IPS-18a (cell line): ENCODE results near the gene NIT2.
"Not testable (repeated sequence)": the region's sequence is repeated elsewhere in the genome, so short reads cannot be mapped to it uniquely, and the experiment has no call there.

Source experiments
- H3K27ac ChIP-seq: one replicate; pipeline ENCODE4 v1.5.1; 2013; ENCODE audit warnings: low read length
- H3K27me3 ChIP-seq: one replicate; pipeline ENCODE4 v1.6.1; 2013; ENCODE audit warnings: mild to moderate bottlenecking, low read length; ENCODE audit not compliant: control insufficient read depth, insufficient read depth
- H3K36me3 ChIP-seq: one replicate; pipeline ENCODE4 v1.6.1; 2013; ENCODE audit warnings: low read depth, low read length; ENCODE audit not compliant: control insufficient read depth
- H3K4me1 ChIP-seq: one replicate; pipeline ENCODE4 v1.6.1; 2013; ENCODE audit warnings: low read depth, low read length; ENCODE audit not compliant: control insufficient read depth
- H3K4me3 ChIP-seq: one replicate; pipeline ENCODE4 v1.5.1; 2013; ENCODE audit warnings: low read length
- H3K9ac ChIP-seq: one replicate; pipeline ENCODE4 v1.6.1; 2013; ENCODE audit warnings: mild to moderate bottlenecking, low read length, moderate library complexity
- H3K9me3 ChIP-seq: one replicate; pipeline ENCODE4 v1.6.1; 2013; ENCODE audit warnings: low read depth, low read length; ENCODE audit not compliant: control insufficient read depth

NIT2 gene

GRCh38 chr3:100339786-100340185, 5.2 kb downstream of the NIT2 start:
- H3K4me1 ChIP-seq = peaks cover 5% of the 10 kb centered on the region
- H3K27me3 ChIP-seq = no peaks in the 10 kb centered on the region
- no peaks in the 10 kb centered on the region for H3K9me3 ChIP-seq
- H3K27ac ChIP-seq = no peak overlapping the region
- H3K36me3 ChIP-seq = peaks cover 7% of the 10 kb centered on the region
- no peak overlapping the region for H3K4me3 ChIP-seq
- no peak overlapping the region for H3K9ac ChIP-seq

- H3K9me3 ChIP-seq = no peaks in the 10 kb centered on the region
- no peaks in the 10 kb centered on the region for H3K4me1 ChIP-seq
- no peaks in the 10 kb centered on the region for H3K27me3 ChIP-seq
- peaks cover 7% of the 10 kb centered on the region for H3K36me3 ChIP-seq
- H3K9ac ChIP-seq = no peak overlapping the region
- no peak overlapping the region for H3K27ac ChIP-seq
- H3K4me3 ChIP-seq = no peak overlapping the region
Measured at GRCh38 chr3:100340527-100340926, 6.0 kb downstream of the NIT2 start.

DNA sequence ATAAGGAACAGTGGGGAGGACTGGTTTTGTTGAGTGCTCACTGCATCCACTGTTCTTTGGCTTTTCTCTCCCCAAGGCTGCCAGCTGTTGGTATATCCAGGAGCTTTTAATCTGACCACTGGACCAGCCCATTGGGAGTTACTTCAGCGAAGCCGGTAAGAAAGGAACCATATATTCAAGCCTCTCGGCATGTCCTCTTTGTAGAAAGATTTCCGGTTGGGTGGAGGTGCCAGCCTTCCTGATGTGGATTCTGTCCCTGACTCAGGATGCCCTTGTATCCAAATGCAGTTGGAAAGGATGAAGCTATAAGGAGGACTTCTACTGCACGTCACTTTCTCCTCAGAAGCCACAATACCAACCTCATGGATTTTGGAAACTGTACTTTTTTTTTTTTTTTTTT, 14.2 kb downstream of the NIT2 start:
- Histone ChIP-seq H3K36me3 (peaks cover 16% of the 10 kb centered on the region), H3K9ac (no peak overlapping the region), H3K27ac (no peak overlapping the region), H3K9me3 (no peaks in the 10 kb centered on the region), H3K4me3 (no peak overlapping the region), H3K4me1 (no peaks in the 10 kb centered on the region), H3K27me3 (no peaks in the 10 kb centered on the region)

DNA sequence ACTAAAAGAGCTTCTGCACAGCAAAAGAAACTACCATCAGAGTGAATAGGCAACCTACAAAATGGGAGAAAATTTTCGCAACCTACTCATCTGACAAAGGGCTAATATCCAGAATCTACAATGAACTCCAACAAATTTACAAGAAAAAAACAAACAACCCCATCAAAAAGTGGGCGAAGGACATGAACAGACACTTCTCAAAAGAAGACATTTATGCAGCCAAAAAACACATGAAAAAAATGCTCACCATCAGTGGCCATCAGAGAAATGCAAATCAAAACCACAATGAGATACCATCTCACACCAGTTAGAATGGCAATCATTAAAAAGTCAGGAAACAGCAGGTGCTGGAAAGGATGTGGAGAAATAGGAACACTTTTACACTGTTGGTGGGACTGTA, 17.2 kb downstream of the NIT2 start:
- H3K9me3 ChIP-seq, H3K9ac ChIP-seq, H3K4me1 ChIP-seq, H3K27me3 ChIP-seq, H3K4me3 ChIP-seq, H3K27ac ChIP-seq: not testable (repeated sequence)
- peaks cover 16% of the 10 kb centered on the region for H3K36me3 ChIP-seq

DNA sequence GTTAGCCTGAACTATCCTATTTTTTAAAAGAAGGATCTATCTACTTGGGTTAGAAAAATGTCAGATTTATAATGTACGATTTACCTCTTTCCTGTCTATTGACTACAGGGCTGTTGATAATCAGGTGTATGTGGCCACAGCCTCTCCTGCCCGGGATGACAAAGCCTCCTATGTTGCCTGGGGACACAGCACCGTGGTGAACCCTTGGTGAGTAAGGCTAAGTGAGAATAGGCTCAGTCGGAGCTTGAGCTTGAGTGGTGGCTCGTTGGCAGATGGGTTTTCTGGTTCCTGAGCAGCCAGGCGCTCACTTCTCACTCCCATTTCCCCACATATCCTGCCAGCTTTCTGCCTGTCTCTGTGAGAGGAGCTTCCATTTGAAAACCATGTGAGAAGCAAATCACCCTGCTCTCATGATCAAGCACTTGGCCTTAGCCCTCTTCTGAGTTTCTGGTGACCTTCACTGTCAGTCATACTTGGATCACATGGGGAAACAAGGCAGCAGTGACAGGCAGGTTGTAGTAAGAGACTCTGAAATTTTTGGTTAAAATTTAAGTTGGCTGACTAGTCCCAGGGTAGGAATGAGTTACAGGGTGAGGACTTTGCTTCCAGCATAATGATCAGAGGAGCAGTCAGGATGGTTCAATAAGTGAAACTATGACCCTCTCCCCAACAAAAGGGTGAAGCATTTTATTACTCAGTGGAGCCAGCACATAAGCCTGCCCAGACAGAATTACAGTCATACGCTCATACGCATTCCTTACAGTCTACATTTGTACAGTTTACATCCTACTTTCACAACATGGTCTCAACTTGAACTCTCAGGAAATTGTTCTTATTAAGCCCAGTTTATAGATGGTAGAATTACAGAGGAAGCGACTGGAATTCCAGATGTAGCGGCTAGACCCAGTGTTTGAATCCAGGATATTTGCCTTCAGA, 18.0 kb downstream of the NIT2 start:
- Histone ChIP-seq H3K4me3 (no peak overlapping the region), H3K9ac (no peak overlapping the region), H3K27ac (no peak overlapping the region), H3K27me3 (no peaks in the 10 kb centered on the region), H3K9me3 (no peaks in the 10 kb centered on the region), H3K36me3 (peaks cover 16% of the 10 kb centered on the region), H3K4me1 (no peaks in the 10 kb centered on the region)

GRCh38 chr3:100354850-100355249, 20.3 kb downstream of the NIT2 start:
- H3K4me3 ChIP-seq = no peak overlapping the region
- H3K9me3 ChIP-seq = no peaks in the 10 kb centered on the region
- H3K9ac ChIP-seq = no peak overlapping the region
- no peaks in the 10 kb centered on the region for H3K27me3 ChIP-seq
- peaks cover 16% of the 10 kb centered on the region for H3K36me3 ChIP-seq
- no peaks in the 10 kb centered on the region for H3K4me1 ChIP-seq
- no peak overlapping the region for H3K27ac ChIP-seq

DNA sequence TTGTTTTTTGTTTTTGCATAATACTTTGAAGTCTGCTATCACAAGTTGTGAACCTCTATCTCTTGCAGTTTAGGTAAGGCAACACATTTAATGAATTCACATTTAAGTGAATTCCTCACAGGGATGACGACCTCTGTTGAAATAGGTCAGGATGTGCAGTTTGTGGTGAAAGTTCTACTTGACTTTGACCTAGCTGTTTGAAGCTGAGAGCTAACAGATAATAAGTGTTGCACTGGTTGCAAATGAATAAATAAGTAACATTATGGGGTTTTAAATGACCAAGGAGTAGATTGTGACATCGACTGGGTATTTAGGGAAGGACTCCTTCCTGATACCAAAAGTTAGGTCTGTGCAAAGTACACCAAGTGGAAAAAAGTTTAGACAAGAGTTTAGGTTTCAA, 23.9 kb downstream of the NIT2 start:
- Histone ChIP-seq H3K9ac (no peak overlapping the region), H3K4me1 (no peaks in the 10 kb centered on the region), H3K4me3 (no peak overlapping the region), H3K27me3 (no peaks in the 10 kb centered on the region), H3K27ac (no peak overlapping the region), H3K36me3 (peaks cover 8% of the 10 kb centered on the region), H3K9me3 (no peaks in the 10 kb centered on the region)

GRCh38 chr3:100359035-100359434, 24.5 kb downstream of the NIT2 start:
- Histone ChIP-seq H3K4me3 (no peak overlapping the region), H3K9me3 (no peaks in the 10 kb centered on the region), H3K36me3 (peaks cover 14% of the 10 kb centered on the region), H3K4me1 (no peaks in the 10 kb centered on the region), H3K27ac (no peak overlapping the region), H3K9ac (no peak overlapping the region), H3K27me3 (no peaks in the 10 kb centered on the region)

GRCh38 chr3:100360757-100361496, 26.4 kb downstream of the NIT2 start:
- Histone ChIP-seq H3K4me3 (no peak overlapping the region), H3K9ac (no peak overlapping the region), H3K9me3 (no peaks in the 10 kb centered on the region), H3K4me1 (no peaks in the 10 kb centered on the region), H3K36me3 (peaks cover 33% of the 10 kb centered on the region), H3K27ac (no peak overlapping the region), H3K27me3 (no peaks in the 10 kb centered on the region)

DNA sequence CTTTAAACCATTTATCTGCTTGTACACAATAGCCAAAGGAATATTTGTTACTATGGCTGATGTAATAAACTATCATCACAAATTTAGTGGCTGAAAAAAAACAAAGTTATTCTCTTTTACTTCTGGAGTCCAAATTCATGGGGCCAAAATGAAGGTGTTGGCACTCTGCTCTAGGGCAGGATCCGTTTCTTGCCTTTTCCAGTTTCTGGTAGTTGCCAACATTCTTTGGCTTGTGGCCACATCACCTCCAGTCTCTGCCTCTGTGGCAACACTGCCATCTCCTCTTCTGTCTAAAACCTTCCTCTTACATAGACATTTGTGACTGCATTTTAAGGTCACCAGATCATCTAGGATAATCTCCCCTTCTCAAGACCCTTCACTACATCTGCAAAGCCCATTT, 27.3 kb downstream of the NIT2 start:
- H3K27me3 ChIP-seq = no peaks in the 10 kb centered on the region
- no peak overlapping the region for H3K27ac ChIP-seq
- no peak overlapping the region for H3K4me3 ChIP-seq
- no peaks in the 10 kb centered on the region for H3K4me1 ChIP-seq
- no peak overlapping the region for H3K9ac ChIP-seq
- H3K36me3 ChIP-seq = peaks cover 43% of the 10 kb centered on the region
- H3K9me3 ChIP-seq = no peaks in the 10 kb centered on the region

- H3K9me3 ChIP-seq = no peaks in the 10 kb centered on the region
- H3K4me1 ChIP-seq = no peaks in the 10 kb centered on the region
- no peak overlapping the region for H3K9ac ChIP-seq
- no peaks in the 10 kb centered on the region for H3K27me3 ChIP-seq
- peaks cover 56% of the 10 kb centered on the region for H3K36me3 ChIP-seq
- no peak overlapping the region for H3K27ac ChIP-seq
- H3K4me3 ChIP-seq = no peak overlapping the region
Measured at GRCh38 chr3:100364421-100364820, 29.9 kb downstream of the NIT2 start.
